ENCODE results near the gene SH2D7.
A peak's percentile ranks its signal among the peaks of the same experiment; 100 is the strongest.

Gene SH2D7

DNA sequence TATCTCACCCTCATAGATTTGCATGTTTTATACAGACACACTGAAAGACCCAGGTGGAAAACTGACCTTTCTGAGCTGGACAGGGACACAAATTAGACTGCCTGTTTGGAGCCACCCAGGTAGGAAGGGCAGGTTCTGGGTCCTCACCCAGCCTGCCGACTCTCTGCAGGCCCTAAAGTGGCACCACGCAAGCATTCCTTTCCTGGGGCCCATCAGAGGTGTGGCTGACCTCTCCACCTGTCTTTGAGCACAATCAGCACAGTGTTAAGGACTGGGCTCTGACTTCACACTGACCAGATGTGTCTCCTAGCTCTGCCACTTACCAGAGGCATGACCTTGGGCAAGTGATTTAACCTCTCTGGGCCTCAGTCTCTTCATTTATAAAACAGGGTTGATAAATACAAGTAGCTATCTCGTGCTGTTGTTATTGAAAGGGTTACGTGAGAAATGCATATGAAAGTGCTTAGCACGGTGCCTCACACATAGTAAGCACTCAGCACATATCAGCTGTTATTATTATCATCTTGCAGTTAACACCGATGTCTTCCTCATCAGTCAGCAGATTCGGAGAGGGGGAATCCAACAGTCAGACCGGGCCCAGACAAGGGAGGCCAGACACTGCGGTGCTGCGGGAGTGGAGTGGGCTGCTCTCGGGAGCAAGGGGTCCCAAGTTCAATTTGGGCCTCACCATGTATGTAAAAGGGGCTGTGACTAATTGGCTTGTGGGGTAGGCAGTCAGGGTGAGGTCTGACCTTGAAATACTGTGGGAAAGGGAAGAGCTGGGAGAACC, 12.9 kb upstream of the SH2D7 start:
- DNase-seq (ENCODE audit: low spot score): no peak

- DNase-seq (ENCODE audit: low spot score): no peak
Observed at GRCh38 chr15:78080088-78080460, 12.3 kb upstream of the SH2D7 start.

GRCh38 chr15:78082106-78082742, 10.1 kb upstream of the SH2D7 start:
- DNase-seq (ENCODE audit: low spot score): no peak

- DNase-seq (ENCODE audit: low spot score): no peak
Observed at GRCh38 chr15:78082743-78083110, 9.6 kb upstream of the SH2D7 start.

DNA sequence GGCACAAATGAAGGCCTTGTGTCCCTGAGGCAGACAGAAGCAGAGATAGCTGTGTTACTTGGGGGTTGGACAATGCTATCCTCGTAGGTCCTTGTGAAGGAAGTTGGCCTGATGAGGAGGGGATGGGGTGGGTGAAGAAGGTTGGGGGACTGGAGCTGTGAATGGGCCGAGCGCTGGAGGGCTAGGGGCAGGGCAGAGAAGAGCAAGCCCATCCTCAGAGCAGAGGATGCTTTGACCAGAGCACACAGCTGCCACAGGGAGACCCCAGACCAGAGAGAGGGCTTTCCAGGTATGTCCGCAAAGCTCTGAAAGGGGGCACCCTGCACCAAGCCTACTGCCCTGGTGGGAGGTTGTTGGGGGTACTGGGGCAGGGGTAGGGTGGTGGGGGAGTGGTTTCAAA, 9.2 kb upstream of the SH2D7 start:
- no peak for DNase-seq (ENCODE audit: low spot score)

- no peak for DNase-seq (ENCODE audit: low spot score)
Observed at GRCh38 chr15:78083687-78084448, 8.5 kb upstream of the SH2D7 start.

DNA sequence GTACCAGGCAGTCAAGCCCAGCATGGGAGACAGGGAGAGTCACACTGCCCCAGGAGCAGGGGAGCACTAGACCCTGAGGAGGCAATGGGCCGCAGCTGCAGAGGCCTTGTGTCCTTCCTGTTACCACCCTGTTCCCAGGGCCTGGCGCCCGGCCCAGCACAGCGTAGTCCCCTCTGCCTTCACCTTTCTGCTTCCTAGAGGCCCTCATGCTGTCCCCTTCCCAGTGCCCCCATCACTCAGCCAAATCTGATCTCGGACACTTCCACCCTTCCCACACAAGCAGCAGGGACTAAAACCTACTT, 8.0 kb upstream of the SH2D7 start:
- DNase-seq (ENCODE audit: low spot score): no peak

- peak; percentile 69 for DNase-seq (ENCODE audit: low spot score)
Observed at GRCh38 chr15:78085928-78086327, 6.4 kb upstream of the SH2D7 start.

DNA sequence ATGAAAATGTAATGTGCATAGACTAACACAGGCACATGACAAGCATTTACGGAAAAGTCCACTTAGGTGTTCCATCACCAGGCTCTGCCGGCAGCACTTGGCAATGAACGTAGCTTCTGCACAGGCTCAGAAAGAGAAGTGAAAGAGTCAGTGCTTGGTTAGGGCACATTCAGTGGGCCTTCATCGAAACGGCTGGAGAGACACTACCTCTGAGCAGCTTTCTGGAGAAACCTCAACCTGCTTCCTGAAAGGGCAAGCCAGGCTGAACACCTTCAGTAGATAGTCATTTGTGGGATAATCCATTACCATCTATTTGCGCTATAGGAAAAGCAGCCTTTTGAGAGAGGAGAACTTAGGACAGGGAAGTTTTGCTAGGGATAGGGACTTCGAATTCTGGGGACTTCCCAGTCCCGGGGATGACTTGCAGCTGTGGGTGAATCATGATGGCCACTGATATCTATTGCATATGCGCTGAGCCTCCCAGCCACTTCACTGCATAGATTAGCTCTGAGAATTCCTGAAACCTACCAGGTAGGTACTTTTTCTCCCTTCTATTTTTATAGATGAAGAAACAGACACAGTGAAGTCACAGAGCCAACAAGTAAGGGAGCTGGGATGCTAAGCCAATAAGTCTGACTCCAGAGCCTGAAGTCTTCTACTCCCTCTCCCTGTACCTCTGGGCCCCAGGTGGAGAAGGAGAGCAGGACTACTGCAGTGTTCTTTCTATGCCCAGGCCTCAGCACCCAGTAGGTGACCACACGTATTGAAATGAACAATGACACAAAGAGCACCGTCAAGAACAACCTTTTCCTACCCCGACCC, 4.2 kb upstream of the SH2D7 start:
- DNase-seq (ENCODE audit: low spot score): no peak

GRCh38 chr15:78088773-78089080, 3.6 kb upstream of the SH2D7 start:
- no peak for DNase-seq (ENCODE audit: low spot score)

GRCh38 chr15:78090422-78091063, 1.8 kb upstream of the SH2D7 start:
- DNase-seq (ENCODE audit: low spot score): no peak

- DNase-seq (ENCODE audit: low spot score): peak; percentile 84
Observed at GRCh38 chr15:78093242-78094020, 1.1 kb downstream of the SH2D7 start.

DNA sequence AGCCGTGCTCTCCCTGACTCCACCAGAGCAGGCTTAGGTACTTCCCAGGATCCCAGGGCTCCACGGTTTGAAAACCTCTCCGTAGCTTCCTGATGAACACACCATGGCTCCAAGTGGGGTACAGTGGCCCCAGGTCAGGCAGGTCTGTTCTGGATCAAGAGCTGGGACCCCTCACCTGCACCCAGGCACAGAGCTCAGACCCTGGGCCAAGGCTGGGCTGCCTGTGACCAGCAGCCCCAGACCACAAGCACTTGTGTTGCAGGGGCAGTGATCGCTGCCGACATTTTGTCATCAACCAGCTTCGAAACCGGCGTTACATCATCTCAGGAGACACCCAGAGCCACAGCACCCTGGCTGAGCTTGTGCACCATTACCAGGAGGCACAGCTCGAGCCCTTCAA, 5.3 kb downstream of the SH2D7 start:
- no peak for DNase-seq (ENCODE audit: low spot score)

GRCh38 chr15:78098131-78098755, 5.9 kb downstream of the SH2D7 start:
- DNase-seq (ENCODE audit: low spot score): no peak

DNA sequence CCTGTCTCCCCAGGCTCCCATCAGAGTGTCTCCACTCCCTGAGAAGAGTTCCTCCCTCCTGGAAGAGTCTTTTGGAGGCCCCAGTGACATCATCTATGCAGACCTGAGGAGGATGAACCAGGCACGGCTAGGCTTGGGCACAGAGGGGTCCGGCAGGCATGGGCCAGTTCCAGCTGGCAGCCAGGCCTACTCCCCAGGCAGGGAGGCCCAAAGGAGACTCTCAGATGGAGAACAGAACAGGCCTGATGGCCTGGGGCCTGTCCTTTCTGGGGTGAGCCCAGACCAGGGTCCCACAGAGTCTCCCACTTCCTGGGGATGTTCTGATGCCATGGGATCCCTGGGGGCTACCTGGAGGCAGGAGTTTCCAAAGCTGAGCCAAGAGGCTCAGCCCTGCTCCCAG, 8.5 kb downstream of the SH2D7 start:
- DNase-seq (ENCODE audit: low spot score): no peak

DNA sequence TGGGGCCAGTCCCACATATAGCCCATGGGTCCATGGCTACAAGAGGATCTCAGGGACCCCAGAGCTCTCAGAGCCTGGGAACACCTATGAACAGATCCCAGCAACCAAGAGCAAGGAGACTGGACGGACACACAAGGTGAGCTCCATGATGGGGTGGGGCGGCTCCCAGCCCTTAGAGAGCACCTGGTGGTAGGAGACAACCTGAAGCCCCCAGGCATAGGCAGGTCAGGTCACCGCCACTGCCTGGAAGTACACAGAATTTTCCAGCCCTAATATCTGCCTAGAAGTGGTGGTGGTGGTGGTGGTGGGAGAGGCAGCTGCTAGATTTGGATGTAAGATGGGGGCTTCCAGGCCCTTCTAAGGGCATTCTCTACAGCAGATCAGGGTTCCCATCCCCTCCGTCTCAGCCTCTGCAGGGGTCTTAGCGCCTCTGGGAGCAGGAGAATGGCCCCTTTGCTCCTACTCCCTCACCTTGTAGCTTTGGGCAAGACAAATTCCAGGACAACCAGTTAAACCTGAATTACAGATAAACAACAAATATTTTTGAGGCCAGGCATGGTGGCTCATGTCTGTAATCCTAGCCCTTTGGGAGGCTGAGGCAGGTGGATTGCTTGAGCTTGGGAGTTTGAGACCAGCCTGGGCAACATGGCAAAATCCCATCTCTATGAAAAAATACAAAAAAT, 9.2 kb downstream of the SH2D7 start:
- DNase-seq (ENCODE audit: low spot score): no peak

DNA sequence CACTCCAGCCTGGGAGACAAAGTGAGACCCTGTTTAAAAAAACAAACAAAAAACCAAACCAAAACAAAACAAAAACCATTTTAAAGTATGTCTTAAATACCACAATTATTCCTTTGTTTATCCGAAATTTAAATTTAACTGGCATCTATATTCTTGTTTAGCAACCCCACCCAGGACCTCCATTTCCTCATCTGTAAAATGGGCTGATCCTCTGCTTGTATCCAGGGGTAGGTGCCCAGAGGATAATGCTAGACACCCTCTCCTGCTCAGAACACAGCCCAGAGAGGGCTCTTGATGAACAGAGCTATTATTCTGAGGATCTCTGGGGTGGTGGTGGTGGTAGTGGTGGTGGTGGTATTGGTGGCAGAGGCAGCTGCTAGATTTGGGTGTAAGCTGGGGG, 9.8 kb downstream of the SH2D7 start:
- DNase-seq (ENCODE audit: low spot score): no peak

- DNase-seq (ENCODE audit: low spot score): no peak
Observed at GRCh38 chr15:78102741-78103140, 10.4 kb downstream of the SH2D7 start.

- DNase-seq (ENCODE audit: low spot score): no peak
Observed at GRCh38 chr15:78103406-78104118, 11.2 kb downstream of the SH2D7 start.

- DNase-seq (ENCODE audit: low spot score): no peak
Observed at GRCh38 chr15:78104119-78104479, 11.7 kb downstream of the SH2D7 start.
